Measurements from ENCODE around the gene FITM1. TPM values are rescaled to one million over a fixed set of nuclear protein-coding genes. Genes with fewer than 3 reads are reported as not detected.

Gene FITM1
- total RNA-seq, 1 donor from 2014 or later, result 1.1 TPM

- intact Hi-C loops (cut with micrococcal nuclease), result no loop called here
Observed at GRCh38 chr14:24179961-24180796, 49.7 kb downstream of the FITM1 start.

- intact Hi-C loops (cut with micrococcal nuclease), result no loop called here
Observed at GRCh38 chr14:24181371-24182077, 51.1 kb downstream of the FITM1 start.

Other genes with a start within 250 kb of the FITM1 start
- 16.0 and 16.3 TPM in 2 replicates for gene DHRS4, start 176.9 kb upstream of the FITM1 start, total RNA-seq
- gene DHRS4L2, start 141.7 kb upstream of the FITM1 start, total RNA-seq, result 17.6 and 19.0 TPM in 2 replicates
- gene CARMIL3, start 78.7 kb upstream of the FITM1 start, total RNA-seq, result 2.3 and 3.2 TPM in 2 replicates
- gene CPNE6, start 59.1 kb upstream of the FITM1 start, total RNA-seq, result not detected in 2 replicates
- 46.1 and 51.2 TPM in 2 replicates for gene PCK2, start 36.3 kb upstream of the FITM1 start, total RNA-seq
- gene DCAF11, start 15.9 kb upstream of the FITM1 start, total RNA-seq, result 81.8 and 89.9 TPM in 2 replicates
- gene NRL, start 15.7 kb upstream of the FITM1 start, total RNA-seq, result 2.4 and 2.5 TPM in 2 replicates
- 545 and 567 TPM in 2 replicates for gene PSME1, start 5.5 kb downstream of the FITM1 start, total RNA-seq
- 17.9 and 18.2 TPM in 2 replicates for gene EMC9, start 10.9 kb downstream of the FITM1 start, total RNA-seq
- gene PSME2, start 16.0 kb downstream of the FITM1 start, total RNA-seq, result 802 and 822 TPM in 2 replicates
- 145 and 153 TPM in 2 replicates for gene RNF31, start 16.8 kb downstream of the FITM1 start, total RNA-seq
- 304 and 321 TPM in 2 replicates for gene IRF9, start 30.6 kb downstream of the FITM1 start, total RNA-seq
- gene REC8, start 41.4 kb downstream of the FITM1 start, total RNA-seq, result 72.3 and 78.3 TPM in 2 replicates
- gene IPO4, start 58.2 kb downstream of the FITM1 start, total RNA-seq, result 48.1 and 50.6 TPM in 2 replicates
- 35.8 and 45.3 TPM in 2 replicates for gene TM9SF1, start 64.8 kb downstream of the FITM1 start, total RNA-seq
- 0.27 and 0.83 TPM in 2 replicates for gene TSSK4, start 75.0 kb downstream of the FITM1 start, total RNA-seq
- gene CHMP4A, start 82.8 kb downstream of the FITM1 start, total RNA-seq, result 96.5 and 104 TPM in 2 replicates
- 11.8 and 14.5 TPM in 2 replicates for gene MDP1, start 85.4 kb downstream of the FITM1 start, total RNA-seq
- 187 and 191 TPM in 2 replicates for gene NEDD8, start 101.7 kb downstream of the FITM1 start, total RNA-seq
- 58.0 and 71.9 TPM in 2 replicates for gene GMPR2, start 102.3 kb downstream of the FITM1 start, total RNA-seq
- gene TINF2, start 112.0 kb downstream of the FITM1 start, total RNA-seq, result 148 and 151 TPM in 2 replicates
- 6.4 and 6.7 TPM in 2 replicates for gene TGM1, start 132.5 kb downstream of the FITM1 start, total RNA-seq
- 51.6 and 55.3 TPM in 2 replicates for gene RABGGTA, start 140.9 kb downstream of the FITM1 start, total RNA-seq
- gene DHRS1, start 169.1 kb downstream of the FITM1 start, total RNA-seq, result 23.3 and 25.2 TPM in 2 replicates
- 40.1 and 42.6 TPM in 2 replicates for gene NOP9, start 169.2 kb downstream of the FITM1 start, total RNA-seq
- 23.7 and 27.8 TPM in 2 replicates for gene CIDEB, start 177.3 kb downstream of the FITM1 start, total RNA-seq
- 15.1 and 17.8 TPM in 2 replicates for gene LTB4R2, start 179.5 kb downstream of the FITM1 start, total RNA-seq
- 21.6 and 24.2 TPM in 2 replicates for gene LTB4R, start 180.8 kb downstream of the FITM1 start, total RNA-seq
- gene ADCY4, start 204.4 kb downstream of the FITM1 start, total RNA-seq, result 4.3 and 5.3 TPM in 2 replicates
- gene RIPK3, start 209.3 kb downstream of the FITM1 start, total RNA-seq, result 37.1 and 41.9 TPM in 2 replicates
- gene NFATC4, start 237.5 kb downstream of the FITM1 start, total RNA-seq, result 0.59 TPM in 1 of 2 replicates, not detected in the other

Data from T-helper 1 cell treated with Interleukin-12 subunit alpha and Interleukin-12 subunit beta and Interleukin-4 antibody, amounts not matched to agents 30 ng/mL and 1 ng/mL, for 36 hours (primary cell).